PC-3 (cell line): ENCODE results near the gene GTPBP6.

Experiments
- CTCF ChIP-seq: fragments of 300-600 bp; sonication (generic); conservative IDR thresholded peaks from 2 replicates; pipeline ENCODE4 v1.5.1; 2017; ENCODE audit warnings: antibody characterized with exemption, low read depth, mild to moderate bottlenecking, low read length
- EZH2 ChIP-seq: fragments of 300-600 bp; sonication (generic); IDR thresholded peaks from one replicate; pipeline ENCODE4 v1.6.1; 2017; ENCODE audit warnings: antibody characterized with exemption, mild to moderate bottlenecking, low read length; ENCODE audit not compliant: unreplicated experiment

- TF ChIP-seq CTCF = no peak
- TF ChIP-seq EZH2 = no peak
Observed at GRCh38 chrX:331825-332495, 13.4 kb upstream of the GTPBP6 start.
